ENCODE data around the gene ANO8. TPM values are rescaled to one million over a fixed set of nuclear protein-coding genes. Genes with fewer than 3 reads are reported as not detected.
A peak's percentile ranks its signal among the peaks of the same experiment; 100 is the strongest.

Gene ANO8
- total and polyA plus RNA-seq, 10 donors: 1.1 to 12.0 (median 7.2) TPM

- H3K27me3 ChIP-seq (replicated peaks in 1 of 7): peaks cover 0 to 40% (median 21%) of the 10 kb centered on the region in 7 donors
- peak overlapping the region in 6 of 8 donors; percentile 49 to 76 (median 50) for H3K4me3 ChIP-seq
- TF ChIP-seq CTCF (IDR thresholded peaks at IDR 0.05 in 8 of 11, conservative IDR thresholded peaks at IDR 0.05 in 3 of 11) (no peak), POLR2A (IDR thresholded peaks at IDR 0.05) (no peak), POLR2AphosphoS5 (IDR thresholded peaks at IDR 0.05) (no peak)
These were observed 5.0 kb downstream of the ANO8 start for GRCh38 chr19:17329366-17330261.

GRCh38 chr19:17328517-17329365, 5.9 kb downstream of the ANO8 start:
- Histone ChIP-seq H3K4me1 (peaks cover 10 to 49% (median 35%) of the 10 kb centered on the region in 6 donors), H3K27me3 (replicated peaks in 1 of 7) (peaks cover 0 to 35% (median 21%) of the 10 kb centered on the region in 7 donors), H3K9me3 (no peaks in the 10 kb centered on the region), H3K36me3 (peaks cover 0 to 13% (median 0%) of the 10 kb centered on the region in 6 donors), H3K27ac (peak overlapping the region in 6 of 8 donors; percentile 16 to 81 (median 64)), H3K4me3 (peak overlapping the region; percentile 45 to 76 (median 50))
- 4 to 27% (median 8%) methylated on average over 25 to 94 of the region's 94 CpGs for WGBS, 5 donors
- TF ChIP-seq POLR2A (IDR thresholded peaks at IDR 0.05) (no peak), POLR2AphosphoS5 (IDR thresholded peaks at IDR 0.05) (no peak), CTCF (IDR thresholded peaks at IDR 0.05 in 8 of 11, conservative IDR thresholded peaks at IDR 0.05 in 3 of 11) (no peak)
- intact Hi-C loops (cut with DNase I; ENCODE audit: low total_unique reads): no loop called here
- DNase-seq: no peak

More at GRCh38 chr19:17329366-17330261, 5.0 kb downstream of the ANO8 start:
- intact Hi-C loops (cut with DNase I; ENCODE audit: low total_unique reads): no loop called here
- Histone ChIP-seq H3K4me1 (peaks cover 14 to 49% (median 37%) of the 10 kb centered on the region in 6 donors), H3K9me3 (no peaks in the 10 kb centered on the region), H3K27ac (peak overlapping the region in 1 of 8 donors; percentile 81), H3K36me3 (peaks cover 0 to 13% (median 0%) of the 10 kb centered on the region in 6 donors)
- DNase-seq: no peak
- WGBS, 5 donors: 61 to 75% (median 64%) methylated on average over 41 to 51 of the region's 51 CpGs

GRCh38 chr19:17327654-17328516, 6.8 kb downstream of the ANO8 start:
- Histone ChIP-seq H3K36me3 (peaks cover 0 to 15% (median 0%) of the 10 kb centered on the region in 6 donors), H3K9me3 (no peaks in the 10 kb centered on the region), H3K27me3 (replicated peaks in 1 of 7) (peaks cover 0 to 35% (median 21%) of the 10 kb centered on the region in 7 donors), H3K27ac (peak overlapping the region in 6 of 8 donors; percentile 16 to 81 (median 64)), H3K4me3 (peak overlapping the region; percentile 45 to 76 (median 50)), H3K4me1 (peaks cover 8 to 45% (median 29%) of the 10 kb centered on the region in 6 donors)
- WGBS, 5 donors: 28 to 44% (median 31%) methylated on average over 24 to 64 of the region's 64 CpGs
- peak; percentile 33 to 42 (median 34) for TF ChIP-seq POLR2AphosphoS5 (IDR thresholded peaks at IDR 0.05)
- no peak for TF ChIP-seq POLR2A (IDR thresholded peaks at IDR 0.05)
- TF ChIP-seq CTCF (IDR thresholded peaks at IDR 0.05 in 8 of 11, conservative IDR thresholded peaks at IDR 0.05 in 3 of 11): peak in 1 of 11 experiments; percentile 11
- peak; percentile 89 for DNase-seq
- intact Hi-C loops (cut with DNase I; ENCODE audit: low total_unique reads): no loop called here
